ENCODE results near the gene HMGB4.

Gene HMGB4, protein sequence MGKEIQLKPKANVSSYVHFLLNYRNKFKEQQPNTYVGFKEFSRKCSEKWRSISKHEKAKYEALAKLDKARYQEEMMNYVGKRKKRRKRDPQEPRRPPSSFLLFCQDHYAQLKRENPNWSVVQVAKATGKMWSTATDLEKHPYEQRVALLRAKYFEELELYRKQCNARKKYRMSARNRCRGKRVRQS

DNA sequence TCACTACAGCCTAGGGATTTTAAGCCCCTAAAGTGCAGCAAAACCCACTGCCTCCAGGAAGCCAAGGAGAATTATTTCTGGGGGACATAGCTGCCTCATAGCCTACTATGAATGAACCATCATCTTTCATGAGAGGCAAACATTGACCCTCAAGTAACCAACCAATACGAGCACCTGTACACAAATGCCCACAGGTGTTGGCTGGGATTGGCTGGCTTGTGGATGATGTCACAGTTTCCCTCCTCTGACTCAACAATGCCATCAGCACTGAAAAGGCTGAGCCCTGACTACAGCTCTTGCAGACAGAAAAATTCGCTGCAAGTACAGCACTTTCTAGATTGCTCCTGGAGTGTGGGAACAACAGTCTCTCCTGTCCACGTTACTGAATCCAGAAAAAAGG, at the start of gene HMGB4:
Gene HMGB4 (plus strand): TSS at position 301 of the 400 bp plus-strand sequence. CDS start 113 bp downstream, outside the sequence.
- no peak for DNase-seq

GRCh38 chr1:33814166-33814565, 49.7 kb upstream of the HMGB4 start:
- no peak for DNase-seq

- DNase-seq = no peak
These were observed 48.8 kb upstream of the HMGB4 start for GRCh38 chr1:33815061-33815460.

- DNase-seq = no peak
These were observed 45.8 kb upstream of the HMGB4 start for GRCh38 chr1:33818071-33818470.

- DNase-seq = no peak
These were observed 44.5 kb upstream of the HMGB4 start for GRCh38 chr1:33819290-33819912.

DNA sequence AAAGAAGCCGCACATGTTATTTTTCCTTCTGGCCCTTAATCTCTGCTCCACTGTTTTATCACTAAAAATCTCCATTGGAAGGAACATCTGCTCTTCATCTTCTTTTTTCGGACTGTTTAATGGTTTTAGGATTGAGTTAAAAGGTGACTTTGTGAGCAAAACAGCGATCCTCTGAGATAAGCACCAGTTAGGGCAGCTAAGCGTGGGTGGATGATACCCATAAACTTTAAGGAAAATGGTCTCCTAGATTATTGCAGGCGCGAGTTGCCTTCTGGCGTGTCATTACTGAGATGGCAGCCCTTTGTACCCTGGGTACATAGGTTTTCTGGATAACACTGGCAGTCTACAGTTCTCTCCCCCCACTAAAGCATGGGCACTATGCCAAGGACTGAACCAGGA, 44.0 kb upstream of the HMGB4 start:
- DNase-seq = no peak

- no peak for DNase-seq
These were observed 43.1 kb upstream of the HMGB4 start for GRCh38 chr1:33820804-33821203.

- DNase-seq = no peak
These were observed 42.6 kb upstream of the HMGB4 start for GRCh38 chr1:33821291-33821690.

DNA sequence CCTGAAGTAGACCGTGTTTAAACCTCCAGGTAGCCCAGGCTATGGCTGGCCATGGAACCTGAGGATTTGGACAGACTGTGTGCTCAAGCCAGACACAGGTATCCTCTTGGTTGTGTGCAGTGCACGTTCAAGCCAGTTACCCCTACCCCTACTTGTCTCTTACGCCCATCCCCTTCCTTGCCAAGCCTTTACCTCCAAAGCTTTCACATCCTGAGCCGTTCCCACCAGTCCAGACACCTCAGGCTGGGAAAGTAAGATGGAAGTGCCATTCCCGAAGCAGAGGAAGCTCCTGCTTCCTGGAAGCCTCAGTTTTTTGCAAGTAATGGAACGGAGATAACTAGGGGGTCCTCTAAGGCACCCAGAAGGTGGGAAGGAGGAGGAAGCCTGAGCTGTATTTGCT, 41.5 kb upstream of the HMGB4 start:
- DNase-seq = no peak

GRCh38 chr1:33823401-33823800, 40.5 kb upstream of the HMGB4 start:
- DNase-seq = no peak

DNA sequence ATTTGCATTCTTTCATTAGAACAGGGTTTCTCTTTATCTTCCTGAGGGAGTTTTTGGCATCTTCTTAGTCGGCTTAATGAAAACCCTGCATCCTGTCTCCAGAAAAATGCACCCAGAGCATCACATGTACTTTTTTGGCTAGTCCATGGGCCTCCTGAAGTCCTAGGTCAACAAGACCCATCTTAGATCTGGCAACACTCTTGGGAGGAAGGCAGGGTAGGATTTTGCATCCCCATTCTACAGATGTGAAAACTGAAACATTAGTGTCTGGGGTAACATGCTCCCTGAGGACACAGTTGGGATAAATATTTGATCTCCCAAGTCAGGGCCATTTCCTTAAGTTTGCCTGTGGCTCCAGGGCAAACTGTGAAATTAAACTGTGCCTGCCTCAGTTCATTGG, 40.0 kb upstream of the HMGB4 start:
- DNase-seq = no peak

DNA sequence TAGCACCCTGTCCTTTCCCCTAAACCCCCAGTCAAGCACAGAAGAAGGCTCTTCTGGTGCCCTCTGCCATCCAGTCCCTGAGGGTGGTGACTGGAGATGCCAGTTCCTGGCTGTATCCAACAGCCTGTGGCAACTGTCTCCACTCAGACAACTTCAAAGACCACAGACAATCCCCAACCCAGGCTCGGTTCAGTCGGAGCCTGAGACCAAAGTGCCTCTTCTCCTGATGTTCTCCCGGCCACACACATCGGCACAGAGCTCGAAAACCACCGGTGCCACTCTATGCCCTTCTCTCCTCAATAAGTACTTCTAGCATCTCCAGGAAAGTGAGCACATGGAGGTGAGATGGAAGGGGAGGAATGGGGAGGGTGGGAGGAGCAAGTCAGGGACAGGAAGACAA, 39.6 kb upstream of the HMGB4 start:
- no peak for DNase-seq

- DNase-seq = no peak
These were observed 38.9 kb upstream of the HMGB4 start for GRCh38 chr1:33824971-33825370.

GRCh38 chr1:33825506-33825905, 38.4 kb upstream of the HMGB4 start:
- no peak for DNase-seq

- no peak for DNase-seq
These were observed 37.6 kb upstream of the HMGB4 start for GRCh38 chr1:33826311-33826710.

GRCh38 chr1:33826711-33827110, 37.2 kb upstream of the HMGB4 start:
- no peak for DNase-seq

GRCh38 chr1:33828059-33828458, 35.8 kb upstream of the HMGB4 start:
- no peak for DNase-seq

DNA sequence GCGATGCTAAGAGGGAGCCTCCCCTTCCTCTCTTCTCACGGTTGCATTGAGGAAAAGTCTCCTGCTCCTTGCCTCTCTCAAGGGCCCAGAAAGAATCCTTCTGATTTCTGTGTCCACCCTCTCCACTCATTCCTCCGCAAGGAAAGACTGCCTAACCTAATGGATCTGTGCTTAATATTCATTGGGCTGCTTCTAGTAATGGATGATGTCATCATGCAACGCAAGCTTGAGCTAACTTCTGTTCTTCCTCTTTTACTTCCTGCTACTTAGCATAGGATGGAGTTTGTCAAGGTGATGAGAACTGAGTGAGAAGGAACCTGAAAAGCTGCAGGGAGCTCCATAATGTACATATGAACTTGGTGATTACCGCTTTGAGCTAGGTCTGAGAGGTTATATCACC, 35.2 kb upstream of the HMGB4 start:
- DNase-seq = no peak

- DNase-seq = no peak
These were observed 27.0 kb upstream of the HMGB4 start for GRCh38 chr1:33836911-33837310.

DNA sequence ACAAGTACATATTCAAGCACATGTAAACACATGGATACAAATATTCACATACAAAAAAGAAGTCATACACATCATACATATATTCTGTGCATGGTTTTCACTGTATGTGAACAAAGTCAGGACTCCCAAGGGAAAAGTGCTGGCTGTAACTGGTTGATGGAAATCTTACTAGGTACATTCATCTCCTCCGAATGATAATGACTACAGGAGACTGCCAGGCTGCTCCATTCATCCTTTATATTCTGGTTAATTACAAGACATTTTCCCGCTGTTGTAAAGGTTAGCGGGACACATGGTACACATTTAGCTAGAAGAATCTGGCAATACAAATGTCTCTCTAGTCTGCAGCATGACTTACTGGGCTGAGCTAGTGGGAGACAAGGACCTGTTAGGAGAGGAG, 26.2 kb upstream of the HMGB4 start:
- DNase-seq = no peak

DNA sequence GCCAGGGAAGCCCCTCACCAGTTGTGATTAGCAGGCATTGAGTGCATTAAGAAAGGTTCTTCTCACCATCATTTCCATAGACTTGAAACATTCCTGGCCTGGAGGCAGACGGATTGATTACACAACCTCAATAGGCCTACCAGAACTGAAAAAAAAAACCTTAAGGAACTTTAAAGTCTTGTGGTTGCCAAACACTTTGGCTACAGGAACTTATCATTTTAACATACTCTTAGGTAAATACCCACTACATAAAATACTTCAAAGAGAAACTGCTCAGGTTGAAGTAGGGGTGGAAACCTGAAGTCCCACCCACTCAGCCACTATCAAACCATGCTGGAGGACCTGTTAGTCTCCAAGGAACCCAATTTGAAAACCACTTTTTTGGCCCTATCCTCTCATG, 22.4 kb upstream of the HMGB4 start:
- DNase-seq = no peak

GRCh38 chr1:33842348-33842747, 21.5 kb upstream of the HMGB4 start:
- no peak for DNase-seq

- no peak for DNase-seq
These were observed 19.7 kb upstream of the HMGB4 start for GRCh38 chr1:33844166-33844565.

- DNase-seq = no peak
These were observed 17.0 kb upstream of the HMGB4 start for GRCh38 chr1:33846861-33847260.

Data from CD4-positive, alpha-beta T cell treated with Interferon gamma for 1 hour (primary cell).